ENCODE results near the gene SDK2.

GRCh38 chr17:73363442-73364154, 280.6 kb downstream of the SDK2 start:
- TF ChIP-seq CTCF (conservative IDR thresholded peaks at IDR 0.05; ENCODE audit: low read depth, low read length) (no peak), BHLHE40 (IDR thresholded peaks at IDR 0.05; ENCODE audit: low read depth, low read length) (no peak), USF2 (IDR thresholded peaks at IDR 0.05; ENCODE audit: low read depth, low read length) (no peak), POLR2A (IDR thresholded peaks at IDR 0.05; ENCODE audit: low read depth, low read length) (no peak), CEBPB (IDR thresholded peaks at IDR 0.05; ENCODE audit: low read depth, low read length) (no peak), RFX5 (IDR thresholded peaks at IDR 0.05; ENCODE audit: low read depth, low read length) (no peak), ELK1 (IDR thresholded peaks at IDR 0.05; ENCODE audit: borderline replicate concordance, low read depth, low read length) (no peak), RAD21 (IDR thresholded peaks at IDR 0.05; ENCODE audit: low read length) (no peak), MAZ (IDR thresholded peaks at IDR 0.05; ENCODE audit: borderline replicate concordance, low read depth, low read length) (no peak), MXI1 (IDR thresholded peaks at IDR 0.05; ENCODE audit: borderline replicate concordance, low read depth, low read length) (no peak), SMC3 (IDR thresholded peaks at IDR 0.05; ENCODE audit: low read depth, low read length) (no peak), CHD1 (IDR thresholded peaks at IDR 0.05; ENCODE audit: low read depth, low read length) (no peak), MAFK (IDR thresholded peaks at IDR 0.05; ENCODE audit: low read depth, low read length) (no peak), NFE2L2 (IDR thresholded peaks at IDR 0.05; ENCODE audit: low read depth, low read length) (no peak)
